NCI-H526 (cell line): ENCODE measurements around the gene ZNF630.
A peak's percentile ranks its signal among the peaks of the same experiment; 100 is the strongest.
"Not testable (repeated sequence)": the region's sequence is repeated elsewhere in the genome, so short reads cannot be mapped to it uniquely, and the experiment has no call there.

ENCODE experiments used
- DNase-seq, 2 experiments: peaks; one replicate each; lab custom pipeline; 2025; lab: John Stamatoyannopoulos, UW

Gene ZNF630

GRCh38 chrX:48030237-48030636 is 41.2 kb downstream of the ZNF630 start:
- no peak for DNase-seq

GRCh38 chrX:48028091-48028490 is 43.3 kb downstream of the ZNF630 start:
- no peak for DNase-seq

GRCh38 chrX:48027545-48027944 is 43.9 kb downstream of the ZNF630 start:
- DNase-seq, result not testable (repeated sequence)

- peak; percentile 16 to 76 for DNase-seq
Measured at GRCh38 chrX:48025561-48025960, 45.9 kb downstream of the ZNF630 start.

DNA sequence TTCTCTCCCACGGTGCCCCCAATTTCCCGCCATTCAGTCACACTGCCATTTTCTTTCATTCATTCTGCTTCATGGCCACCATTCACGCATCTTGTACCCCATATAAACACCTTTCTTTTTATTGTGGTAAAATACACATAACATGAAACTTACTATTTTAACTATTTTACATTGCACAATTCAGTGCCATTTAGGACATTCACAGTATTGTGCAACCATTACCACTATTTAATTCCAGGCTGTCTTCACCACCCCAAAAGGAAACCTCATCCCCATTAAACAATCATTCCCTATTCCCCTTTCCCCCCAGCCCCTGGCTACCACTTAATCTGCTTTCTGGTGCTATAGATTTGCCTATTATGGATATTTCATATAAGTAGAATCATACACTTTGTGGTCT is 48.7 kb downstream of the ZNF630 start:
- DNase-seq, result no peak

GRCh38 chrX:48022100-48022499 is 49.3 kb downstream of the ZNF630 start:
- DNase-seq, result no peak

DNA sequence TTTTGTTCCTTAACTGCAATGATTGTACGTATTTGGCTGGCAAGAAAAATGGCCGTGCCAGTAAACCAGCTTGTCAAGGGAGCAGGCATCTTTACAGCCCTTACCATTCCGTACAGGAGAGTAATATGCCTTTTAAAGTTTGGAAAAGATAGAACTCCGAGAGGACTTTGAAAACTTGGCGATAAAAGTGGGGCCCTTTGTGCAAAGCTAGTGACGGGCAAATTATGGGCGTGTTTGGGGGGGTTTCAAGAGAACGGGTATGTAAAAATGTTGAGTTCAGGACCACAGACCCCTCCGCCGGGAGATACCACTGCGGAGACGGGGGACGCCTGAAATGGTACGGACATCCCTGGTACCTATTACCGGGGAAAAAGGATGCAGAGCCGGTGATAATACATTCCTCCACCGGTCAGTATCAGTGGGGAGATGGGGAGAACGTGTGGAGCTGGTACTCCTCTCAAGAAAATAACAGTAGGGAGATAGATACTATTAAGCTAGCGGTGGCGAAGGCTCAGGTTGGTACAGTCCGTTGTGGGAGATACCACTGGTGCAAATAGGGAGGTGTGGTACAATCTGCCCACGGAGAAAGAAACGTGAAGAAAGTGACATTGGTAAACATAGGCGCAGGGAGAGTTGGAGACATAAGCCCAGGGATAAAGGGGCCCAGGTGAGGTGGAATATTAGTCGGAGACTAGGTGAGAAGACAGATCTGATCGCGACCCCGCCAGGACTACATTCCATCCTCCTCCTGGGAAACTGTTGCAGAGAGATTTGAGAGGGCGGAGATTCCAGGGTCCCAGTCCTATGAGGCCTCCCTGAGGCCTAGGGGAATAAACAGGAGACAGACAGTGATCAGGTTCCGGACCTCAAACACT is 50.2 kb downstream of the ZNF630 start:
- DNase-seq, result peak; percentile 82 to 85

DNA sequence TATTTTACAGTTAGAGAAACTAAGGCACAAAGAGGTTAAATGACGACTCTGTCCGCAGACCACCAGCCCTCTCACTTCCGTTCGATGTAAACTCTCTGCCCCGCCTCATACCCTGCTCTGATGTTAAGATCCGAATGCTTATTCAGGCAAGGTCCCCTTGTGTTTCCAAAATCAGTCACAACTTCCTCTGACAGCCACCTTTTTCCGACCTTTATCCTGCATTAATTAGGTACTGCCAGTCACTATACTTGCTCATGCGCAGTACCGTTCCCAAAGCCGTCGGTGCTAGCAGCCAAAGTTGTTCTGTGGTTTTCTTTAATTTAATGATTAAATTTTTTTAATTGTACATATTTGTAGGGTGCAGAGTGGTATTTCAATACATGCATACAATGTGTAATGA is 51.0 kb downstream of the ZNF630 start:
- not testable (repeated sequence) for DNase-seq

- not testable (repeated sequence) for DNase-seq
Measured at GRCh38 chrX:48019892-48020291, 51.5 kb downstream of the ZNF630 start.

DNA sequence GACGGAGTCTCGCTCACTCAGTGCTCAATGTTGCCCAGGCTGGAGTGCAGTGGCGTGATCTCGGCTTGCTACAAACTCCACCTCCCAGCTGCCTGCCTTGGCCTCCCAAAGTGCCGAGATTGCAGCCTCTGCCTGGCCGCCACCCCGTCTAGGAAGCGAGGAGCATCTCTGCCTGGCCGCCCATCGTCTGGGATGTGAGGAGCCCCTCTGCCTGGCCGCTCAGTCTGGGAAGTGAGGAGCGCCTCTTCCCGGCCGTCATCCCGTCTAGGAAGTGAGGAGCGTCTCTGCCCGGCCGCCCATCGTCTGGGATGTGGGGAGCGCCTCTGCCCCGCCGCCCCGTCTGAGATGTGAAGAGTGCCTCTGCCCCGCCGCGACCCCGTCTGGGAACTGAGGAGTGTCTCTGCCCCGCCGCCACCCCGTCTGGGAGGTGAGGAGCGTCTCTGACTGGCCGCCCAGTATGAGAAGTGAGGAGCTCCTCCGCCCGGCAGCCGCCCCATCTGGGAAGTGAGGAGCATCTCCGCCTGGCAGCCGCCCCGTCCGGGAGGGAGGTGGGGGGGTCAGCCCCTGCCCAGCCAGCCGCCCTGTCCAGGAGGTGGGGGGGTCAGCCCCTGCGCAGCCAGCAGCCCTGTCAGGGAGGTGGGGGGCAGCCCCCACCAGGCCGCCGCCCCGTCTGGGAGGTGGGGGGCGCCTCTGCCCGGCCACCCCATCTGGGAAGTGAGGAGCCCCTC is 54.7 kb downstream of the ZNF630 start:
- DNase-seq, result not testable (repeated sequence)

DNA sequence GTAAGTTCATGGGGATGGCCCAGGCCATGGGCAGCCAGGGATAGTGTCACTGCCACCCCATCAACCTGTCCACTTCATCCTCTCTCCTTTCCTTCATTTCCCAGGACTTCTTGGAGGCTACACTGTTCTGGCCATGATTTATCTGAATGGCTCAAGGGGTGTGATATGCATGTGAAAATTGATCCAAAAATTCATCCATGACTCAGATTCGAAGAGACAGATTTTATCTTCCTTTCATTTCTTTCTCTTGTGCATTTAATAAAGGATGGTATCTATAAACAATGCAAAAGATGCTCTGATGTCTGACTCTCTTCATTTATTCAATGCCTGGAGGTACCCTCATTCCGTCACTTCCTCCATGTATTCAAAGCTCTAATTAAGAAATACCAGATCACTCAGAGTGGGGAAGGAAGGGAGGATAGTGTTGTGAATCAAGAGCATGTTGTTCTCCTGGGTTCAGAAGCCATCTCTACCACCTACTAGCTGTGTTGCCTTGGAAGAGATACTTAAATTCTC is 61.9 kb downstream of the ZNF630 start:
- not testable (repeated sequence) for DNase-seq
